GM19328 (cell line): Measurements from ENCODE around the gene TMPRSS2.

ENCODE experiments used
- ATAC-seq: cut with Tn5 transposase; IDR thresholded peaks from one replicate; pipeline ENCODE4 v1.9.1; 2021; ENCODE audit warnings: mild to moderate bottlenecking, moderate library complexity; ENCODE audit not compliant: unreplicated experiment

Gene TMPRSS2

GRCh38 chr21:41482980-41483379 lies 25.0 kb downstream of the TMPRSS2 start:
- ATAC-seq, result no peak

GRCh38 chr21:41482301-41482700 lies 25.7 kb downstream of the TMPRSS2 start:
- ATAC-seq, result no peak

GRCh38 chr21:41481191-41481590 lies 26.8 kb downstream of the TMPRSS2 start:
- ATAC-seq, result no peak

- no peak for ATAC-seq
Observed at GRCh38 chr21:41480086-41480690, 27.8 kb downstream of the TMPRSS2 start.

GRCh38 chr21:41479686-41480085 lies 28.3 kb downstream of the TMPRSS2 start:
- no peak for ATAC-seq

GRCh38 chr21:41478319-41479177 lies 29.4 kb downstream of the TMPRSS2 start:
- no peak for ATAC-seq

GRCh38 chr21:41477641-41478318 lies 30.2 kb downstream of the TMPRSS2 start:
- ATAC-seq, result no peak

GRCh38 chr21:41475714-41476420 lies 32.1 kb downstream of the TMPRSS2 start:
- no peak for ATAC-seq

GRCh38 chr21:41472753-41473548 lies 35.0 kb downstream of the TMPRSS2 start:
- no peak for ATAC-seq

GRCh38 chr21:41470054-41470453 lies 37.9 kb downstream of the TMPRSS2 start:
- ATAC-seq, result no peak

- no peak for ATAC-seq
Observed at GRCh38 chr21:41466024-41466820, 41.7 kb downstream of the TMPRSS2 start.

- no peak for ATAC-seq
Observed at GRCh38 chr21:41465176-41465781, 42.7 kb downstream of the TMPRSS2 start.

- no peak for ATAC-seq
Observed at GRCh38 chr21:41460578-41461527, 47.1 kb downstream of the TMPRSS2 start.

- ATAC-seq, result no peak
Observed at GRCh38 chr21:41459884-41460534, 47.9 kb downstream of the TMPRSS2 start.

- ATAC-seq, result no peak
Observed at GRCh38 chr21:41458559-41458958, 49.4 kb downstream of the TMPRSS2 start.

- no peak for ATAC-seq
Observed at GRCh38 chr21:41458121-41458520, 49.8 kb downstream of the TMPRSS2 start.

- ATAC-seq, result no peak
Observed at GRCh38 chr21:41453761-41454160, 54.2 kb downstream of the TMPRSS2 start.

- no peak for ATAC-seq
Observed at GRCh38 chr21:41453198-41453597, 54.8 kb downstream of the TMPRSS2 start.
